ENCODE data around the gene CFAP410.

Gene CFAP410

DNA sequence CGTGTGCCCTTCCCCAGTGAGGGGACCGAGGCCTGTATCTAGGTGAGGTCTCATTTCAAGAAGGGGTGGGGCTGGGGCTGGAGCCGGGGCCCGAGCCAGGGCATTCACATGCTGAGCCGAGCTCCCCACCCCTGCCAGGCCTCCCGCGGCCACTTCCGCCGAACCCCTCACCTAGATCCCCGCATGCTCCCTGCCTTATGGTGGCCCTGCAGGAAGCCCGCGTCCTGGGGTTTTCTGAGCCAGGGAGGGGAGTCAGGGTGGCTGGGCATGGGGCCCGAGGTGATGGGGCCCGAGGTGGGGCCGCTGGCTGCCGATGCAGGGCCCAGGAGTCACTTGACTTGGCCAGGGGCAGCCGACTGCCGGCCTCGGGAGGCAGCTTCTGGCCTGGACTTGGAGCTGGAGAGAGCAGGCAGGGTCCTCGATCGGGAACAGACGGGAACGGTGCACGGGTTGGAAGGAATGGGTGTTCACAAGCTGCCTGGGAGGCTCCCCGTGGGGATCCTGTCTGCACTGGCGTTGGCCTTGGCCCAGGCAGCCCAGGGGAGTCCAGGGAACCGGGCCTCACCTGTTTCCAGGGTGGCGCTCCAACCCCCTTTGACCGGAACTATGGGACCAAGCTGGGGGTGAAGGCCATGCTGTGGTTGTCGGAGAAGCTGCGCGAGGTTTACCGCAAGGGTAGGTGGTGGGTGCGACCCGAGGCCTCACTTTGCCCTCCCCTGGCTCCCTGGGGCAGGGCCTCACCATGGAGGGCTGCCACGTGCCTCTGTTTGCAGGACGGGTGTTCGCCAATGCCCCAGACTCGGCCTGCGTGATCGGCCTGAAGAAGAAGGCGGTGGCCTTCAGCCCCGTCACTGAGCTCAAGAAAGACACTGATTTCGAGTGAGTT is 13.6 kb downstream of the CFAP410 start:
- peaks cover 2% of the 10 kb centered on the region for H3K36me3 ChIP-seq (ENCODE audit: control insufficient read depth, insufficient read depth, low read length)
- H4K8ac ChIP-seq (ENCODE audit: low read depth, low read length): no peak overlapping the region
- H3K56ac ChIP-seq (ENCODE audit: low read length): no peak overlapping the region
- H3K27ac ChIP-seq (ENCODE audit: low read depth, low read length): no peak overlapping the region
- H2AK5ac ChIP-seq (ENCODE audit: low read length): no peak overlapping the region
- WGBS (ENCODE audit: extremely low coverage, insufficient coverage, low lambda C conversion rate): no CpG with 5 or more reads among the region's 44 CpGs
- no peak overlapping the region for H3K18ac ChIP-seq (ENCODE audit: low read length)
- H3K27me3 ChIP-seq (ENCODE audit: insufficient read depth, low read length, poor library complexity): no peaks in the 10 kb centered on the region
- H3K4me3 ChIP-seq (ENCODE audit: low read length): no peak overlapping the region
- H2BK15ac ChIP-seq (replicated peaks; ENCODE audit: low read depth): no peak overlapping the region
- no peaks in the 10 kb centered on the region for H3K79me2 ChIP-seq (ENCODE audit: control insufficient read depth, insufficient read depth, low read length)
- no peaks in the 10 kb centered on the region for H3K79me1 ChIP-seq (ENCODE audit: low read length)
- no peak for DNase-seq
- no peak overlapping the region for H3K4me2 ChIP-seq (ENCODE audit: low read length)
- no peaks in the 10 kb centered on the region for H3K4me1 ChIP-seq (ENCODE audit: control insufficient read depth, low read depth, low read length)
- H3K9ac ChIP-seq (ENCODE audit: low read length): no peak overlapping the region
- H4K5ac ChIP-seq (ENCODE audit: low read length): no peak overlapping the region
- no peak overlapping the region for H3K4ac ChIP-seq (ENCODE audit: low read depth, low read length)
- H2BK5ac ChIP-seq (ENCODE audit: low read length): no peak overlapping the region
- no peak overlapping the region for H2BK120ac ChIP-seq (ENCODE audit: low read depth, low read length)
- no peak overlapping the region for H3K23ac ChIP-seq (ENCODE audit: low read length)

DNA sequence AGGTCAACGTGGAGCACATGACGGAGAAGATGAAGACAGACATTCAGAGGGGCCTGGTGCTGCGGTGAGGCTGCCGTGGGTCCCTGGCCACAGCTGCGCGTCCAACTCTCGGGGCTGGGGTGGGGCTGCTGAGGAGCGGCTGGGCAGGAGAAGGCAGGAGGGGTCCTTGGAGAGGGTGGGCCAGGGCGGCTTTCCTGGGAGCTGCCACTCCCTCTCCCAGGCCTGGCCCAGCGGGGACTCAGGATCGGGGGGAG is 14.4 kb downstream of the CFAP410 start:
- H3K4me1 ChIP-seq (ENCODE audit: control insufficient read depth, low read depth, low read length): no peaks in the 10 kb centered on the region
- no peak overlapping the region for H3K23ac ChIP-seq (ENCODE audit: low read length)
- H3K4me3 ChIP-seq (ENCODE audit: low read length): no peak overlapping the region
- H4K5ac ChIP-seq (ENCODE audit: low read length): no peak overlapping the region
- no peak overlapping the region for H2AK5ac ChIP-seq (ENCODE audit: low read length)
- H3K79me2 ChIP-seq (ENCODE audit: control insufficient read depth, insufficient read depth, low read length): no peaks in the 10 kb centered on the region
- no peak overlapping the region for H3K56ac ChIP-seq (ENCODE audit: low read length)
- no peak overlapping the region for H2BK120ac ChIP-seq (ENCODE audit: low read depth, low read length)
- no peak overlapping the region for H2BK15ac ChIP-seq (replicated peaks; ENCODE audit: low read depth)
- DNase-seq: no peak
- no peak overlapping the region for H3K4ac ChIP-seq (ENCODE audit: low read depth, low read length)
- no peak overlapping the region for H3K9ac ChIP-seq (ENCODE audit: low read length)
- no CpG with 5 or more reads among the region's 11 CpGs for WGBS (ENCODE audit: extremely low coverage, insufficient coverage, low lambda C conversion rate)
- no peak overlapping the region for H3K27ac ChIP-seq (ENCODE audit: low read depth, low read length)
- H3K79me1 ChIP-seq (ENCODE audit: low read length): no peaks in the 10 kb centered on the region
- H2BK5ac ChIP-seq (ENCODE audit: low read length): no peak overlapping the region
- no peak overlapping the region for H3K18ac ChIP-seq (ENCODE audit: low read length)
- no peaks in the 10 kb centered on the region for H3K27me3 ChIP-seq (ENCODE audit: insufficient read depth, low read length, poor library complexity)
- H3K4me2 ChIP-seq (ENCODE audit: low read length): no peak overlapping the region
- H3K36me3 ChIP-seq (ENCODE audit: control insufficient read depth, insufficient read depth, low read length): peaks cover 2% of the 10 kb centered on the region
- H4K8ac ChIP-seq (ENCODE audit: low read depth, low read length): no peak overlapping the region

DNA sequence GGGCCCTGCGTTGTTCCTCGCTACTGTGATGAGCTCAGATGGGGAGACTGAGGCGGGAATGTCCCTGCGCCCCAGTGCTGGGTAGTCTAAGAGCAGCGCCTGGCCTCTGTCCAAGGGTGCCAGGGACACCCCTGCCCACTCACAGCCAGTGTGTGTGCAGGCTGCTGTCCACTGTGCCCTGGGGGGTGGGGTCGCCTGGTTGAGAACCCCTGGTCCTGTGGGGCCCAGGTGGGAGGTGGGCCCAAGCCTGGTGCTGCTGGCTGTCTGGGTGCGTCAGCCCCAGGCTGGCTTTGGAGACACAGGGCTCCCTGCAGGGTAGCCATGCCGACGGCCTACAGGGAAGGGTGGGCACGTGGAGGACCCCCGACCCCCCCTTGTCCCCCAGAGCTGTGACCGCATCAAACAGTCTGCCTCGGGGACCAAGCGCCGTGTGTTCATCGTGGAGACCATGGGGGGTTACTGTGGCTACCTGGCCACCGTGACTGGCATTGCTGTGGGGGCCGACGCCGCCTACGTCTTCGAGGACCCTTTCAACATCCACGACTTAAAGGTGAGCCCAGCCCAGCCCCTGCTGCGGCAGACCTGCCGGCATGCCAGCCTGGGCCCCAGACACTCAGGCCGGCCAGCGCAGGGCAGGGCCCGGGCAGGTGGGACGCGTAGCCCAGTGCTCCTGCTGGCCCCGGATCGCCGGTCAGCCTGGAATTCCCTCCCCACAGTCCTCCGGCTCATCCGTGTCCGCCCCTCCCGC is 14.9 kb downstream of the CFAP410 start:
- no peak overlapping the region for H4K5ac ChIP-seq (ENCODE audit: low read length)
- H3K79me1 ChIP-seq (ENCODE audit: low read length): no peaks in the 10 kb centered on the region
- WGBS (ENCODE audit: extremely low coverage, insufficient coverage, low lambda C conversion rate): no CpG with 5 or more reads among the region's 37 CpGs
- no peaks in the 10 kb centered on the region for H3K4me1 ChIP-seq (ENCODE audit: control insufficient read depth, low read depth, low read length)
- no peak overlapping the region for H2AK5ac ChIP-seq (ENCODE audit: low read length)
- H3K79me2 ChIP-seq (ENCODE audit: control insufficient read depth, insufficient read depth, low read length): no peaks in the 10 kb centered on the region
- no peak overlapping the region for H3K4ac ChIP-seq (ENCODE audit: low read depth, low read length)
- no peaks in the 10 kb centered on the region for H3K27me3 ChIP-seq (ENCODE audit: insufficient read depth, low read length, poor library complexity)
- no peak overlapping the region for H2BK15ac ChIP-seq (replicated peaks; ENCODE audit: low read depth)
- no peak overlapping the region for H3K4me3 ChIP-seq (ENCODE audit: low read length)
- no peak overlapping the region for H4K8ac ChIP-seq (ENCODE audit: low read depth, low read length)
- no peak overlapping the region for H3K27ac ChIP-seq (ENCODE audit: low read depth, low read length)
- H3K18ac ChIP-seq (ENCODE audit: low read length): no peak overlapping the region
- peaks cover 2% of the 10 kb centered on the region for H3K36me3 ChIP-seq (ENCODE audit: control insufficient read depth, insufficient read depth, low read length)
- no peak overlapping the region for H2BK5ac ChIP-seq (ENCODE audit: low read length)
- H3K9ac ChIP-seq (ENCODE audit: low read length): no peak overlapping the region
- H3K56ac ChIP-seq (ENCODE audit: low read length): no peak overlapping the region
- H2BK120ac ChIP-seq (ENCODE audit: low read depth, low read length): no peak overlapping the region
- H3K23ac ChIP-seq (ENCODE audit: low read length): no peak overlapping the region
- H3K4me2 ChIP-seq (ENCODE audit: low read length): no peak overlapping the region
- DNase-seq: no peak

DNA sequence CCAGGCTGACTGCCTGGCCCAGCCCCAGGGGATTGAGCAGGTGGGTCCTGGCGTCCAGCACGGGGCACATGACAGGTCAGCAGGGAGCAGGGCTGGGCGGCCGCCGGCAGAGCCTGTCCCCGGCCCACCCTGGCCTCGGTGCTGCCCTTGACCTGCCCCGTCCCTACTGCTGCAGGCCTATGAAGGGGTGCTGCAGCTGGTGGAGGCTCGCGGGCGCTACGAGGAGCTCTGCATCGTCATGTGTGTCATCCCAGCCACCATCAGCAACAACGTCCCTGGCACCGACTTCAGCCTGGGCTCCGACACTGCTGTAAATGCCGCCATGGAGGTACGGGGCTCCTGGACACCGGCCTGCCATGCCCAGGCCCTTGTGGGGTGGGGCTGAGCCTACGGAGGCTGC is 15.6 kb downstream of the CFAP410 start:
- no peak overlapping the region for H2BK5ac ChIP-seq (ENCODE audit: low read length)
- H3K36me3 ChIP-seq (ENCODE audit: control insufficient read depth, insufficient read depth, low read length): peaks cover 2% of the 10 kb centered on the region
- H3K27me3 ChIP-seq (ENCODE audit: insufficient read depth, low read length, poor library complexity): no peaks in the 10 kb centered on the region
- H3K9ac ChIP-seq (ENCODE audit: low read length): no peak overlapping the region
- H3K18ac ChIP-seq (ENCODE audit: low read length): no peak overlapping the region
- no peak overlapping the region for H2AK5ac ChIP-seq (ENCODE audit: low read length)
- H2BK15ac ChIP-seq (replicated peaks; ENCODE audit: low read depth): no peak overlapping the region
- no peak overlapping the region for H4K8ac ChIP-seq (ENCODE audit: low read depth, low read length)
- WGBS (ENCODE audit: extremely low coverage, insufficient coverage, low lambda C conversion rate): no CpG with 5 or more reads among the region's 20 CpGs
- H3K4me3 ChIP-seq (ENCODE audit: low read length): no peak overlapping the region
- no peak overlapping the region for H3K56ac ChIP-seq (ENCODE audit: low read length)
- H4K5ac ChIP-seq (ENCODE audit: low read length): no peak overlapping the region
- no peak for DNase-seq
- H3K4me2 ChIP-seq (ENCODE audit: low read length): no peak overlapping the region
- H3K4me1 ChIP-seq (ENCODE audit: control insufficient read depth, low read depth, low read length): no peaks in the 10 kb centered on the region
- no peak overlapping the region for H3K23ac ChIP-seq (ENCODE audit: low read length)
- H2BK120ac ChIP-seq (ENCODE audit: low read depth, low read length): no peak overlapping the region
- H3K79me1 ChIP-seq (ENCODE audit: low read length): no peaks in the 10 kb centered on the region
- no peak overlapping the region for H3K4ac ChIP-seq (ENCODE audit: low read depth, low read length)
- H3K27ac ChIP-seq (ENCODE audit: low read depth, low read length): no peak overlapping the region
- no peaks in the 10 kb centered on the region for H3K79me2 ChIP-seq (ENCODE audit: control insufficient read depth, insufficient read depth, low read length)

DNA sequence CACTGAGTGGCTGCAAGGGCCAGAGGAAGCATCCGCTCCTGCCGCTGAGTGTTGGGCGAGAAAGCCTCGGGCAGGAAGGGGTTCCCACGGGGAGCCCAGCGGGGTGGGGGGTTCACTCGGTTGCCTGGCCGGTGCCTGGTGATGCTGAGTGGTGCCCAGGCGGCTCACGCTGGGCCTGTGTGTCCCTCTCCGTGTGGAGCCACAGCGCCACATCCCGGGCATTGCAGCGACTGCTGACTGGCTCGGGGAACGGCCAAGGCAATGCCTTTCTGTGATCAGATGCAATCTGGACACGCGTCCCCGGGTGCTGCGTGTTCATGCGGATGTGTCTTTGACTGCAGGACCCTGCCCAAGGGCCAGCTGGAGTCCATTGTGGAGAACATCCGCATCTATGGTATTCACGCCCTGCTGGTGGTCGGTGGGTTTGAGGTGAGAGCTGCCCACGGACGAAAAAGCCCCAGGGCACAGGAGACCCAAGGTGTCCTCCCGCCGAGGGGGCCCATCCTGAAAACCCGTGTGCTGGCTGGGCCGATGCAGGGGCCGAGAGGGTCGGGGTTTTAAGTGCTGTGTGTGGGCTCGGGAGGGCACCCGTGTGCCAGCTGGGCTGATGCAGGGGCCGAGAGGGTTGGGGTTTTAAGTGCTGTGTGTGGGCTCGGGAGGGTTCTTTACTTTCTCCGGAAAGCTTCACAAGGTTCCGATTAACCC is 16.4 kb downstream of the CFAP410 start:
- Histone ChIP-seq H3K18ac (ENCODE audit: low read length) (no peak overlapping the region), H3K56ac (ENCODE audit: low read length) (no peak overlapping the region), H2BK120ac (ENCODE audit: low read depth, low read length) (no peak overlapping the region), H3K27me3 (ENCODE audit: insufficient read depth, low read length, poor library complexity) (no peaks in the 10 kb centered on the region), H3K9ac (ENCODE audit: low read length) (no peak overlapping the region), H2BK15ac (replicated peaks; ENCODE audit: low read depth) (no peak overlapping the region), H3K23ac (ENCODE audit: low read length) (no peak overlapping the region), H3K4me1 (ENCODE audit: control insufficient read depth, low read depth, low read length) (no peaks in the 10 kb centered on the region), H2AK5ac (ENCODE audit: low read length) (no peak overlapping the region), H3K79me2 (ENCODE audit: control insufficient read depth, insufficient read depth, low read length) (no peaks in the 10 kb centered on the region), H4K8ac (ENCODE audit: low read depth, low read length) (no peak overlapping the region), H3K27ac (ENCODE audit: low read depth, low read length) (no peak overlapping the region), H2BK5ac (ENCODE audit: low read length) (no peak overlapping the region), H3K36me3 (ENCODE audit: control insufficient read depth, insufficient read depth, low read length) (peaks cover 2% of the 10 kb centered on the region), H3K4me2 (ENCODE audit: low read length) (no peak overlapping the region), H3K4ac (ENCODE audit: low read depth, low read length) (no peak overlapping the region), H3K79me1 (ENCODE audit: low read length) (no peaks in the 10 kb centered on the region), H3K4me3 (ENCODE audit: low read length) (no peak overlapping the region), H4K5ac (ENCODE audit: low read length) (no peak overlapping the region)
- DNase-seq: no peak
- no CpG with 5 or more reads among the region's 38 CpGs for WGBS (ENCODE audit: extremely low coverage, insufficient coverage, low lambda C conversion rate)
